ENCODE measurements around the gene ECE1.

GRCh38 chr1:21205416-21205815, 84.8 kb downstream of the ECE1 start:
- TF ChIP-seq CTCF (IDR thresholded peaks at IDR 0.05; ENCODE audit: low read length) (no peak), EZH2 (IDR thresholded peaks at IDR 0.05; ENCODE audit: borderline replicate concordance, low read length) (no peak)
